OCI-LY7 (cell line): Measurements from ENCODE around the gene MSRB3. TPM values are rescaled to one million over a fixed set of nuclear protein-coding genes. Genes with fewer than 3 reads are reported as not detected.

Experiments used
- BruUV-seq: library from RNA; stranded (reverse); fragments of 400-500 nt; replicated peaks from 2 replicates; lab custom pipeline; 2021; lab: Mats Ljungman, UMichigan
- CTCF ChIA-PET: fragments of 300-600 bp; sonication (Branson Sonifier 250); formaldehyde crosslinking; loops from one replicate; lab custom pipeline; 2022; ENCODE audit warnings: antibody characterized with exemption; ENCODE audit not compliant: unreplicated experiment; lab: Charles Lee
- POLR2A ChIA-PET: fragments of 300-600 bp; sonication (Branson Sonifier 250); formaldehyde crosslinking; loops from one replicate; lab custom pipeline; 2022; ENCODE audit warnings: antibody characterized with exemption; lab: Charles Lee
- DNase-seq: peaks from one replicate; pipeline ENCODE4 v3.0.0-alpha.2; 2015; ENCODE audit warnings: low spot score
- H2AFZ ChIP-seq: fragments of 200-600 bp; sonication (generic), shearing (Covaris generic); 2 replicates; pipeline ENCODE4 v1.6.1; 2014; ENCODE audit warnings: mild to moderate bottlenecking, antibody characterized with exemption, low read length, moderate library complexity
- H3K27ac ChIP-seq: fragments of 200-600 bp; sonication (generic); 2 replicates; pipeline ENCODE4 v1.5.1; 2014; ENCODE audit warnings: mixed run types, low read depth, mild to moderate bottlenecking, moderate library complexity, low read length, inconsistent platforms; ENCODE audit not compliant: poor library complexity, severe bottlenecking
- H3K36me3 ChIP-seq: fragments of 200-600 bp; sonication (generic); 2 replicates; pipeline ENCODE4 v1.6.1; 2014; ENCODE audit warnings: mild to moderate bottlenecking, antibody characterized with exemption, low read length, moderate library complexity, mixed read lengths; ENCODE audit not compliant: insufficient read depth
- H3K4me1 ChIP-seq: fragments of 200-600 bp; sonication (generic); 2 replicates; pipeline ENCODE4 v1.5.1; 2014; ENCODE audit warnings: mild to moderate bottlenecking, low read length; ENCODE audit not compliant: insufficient read depth, poor library complexity, severe bottlenecking
- H3K4me2 ChIP-seq: fragments of 200-600 bp; sonication (generic); 2 replicates; pipeline ENCODE4 v1.6.1; 2014; ENCODE audit warnings: mild to moderate bottlenecking, low read length
- H3K4me3 ChIP-seq: fragments of 200-600 bp; sonication (generic); 2 replicates; pipeline ENCODE4 v1.5.1; 2014; ENCODE audit warnings: mild to moderate bottlenecking, low read depth, low read length; ENCODE audit not compliant: poor library complexity, severe bottlenecking
- H3K79me2 ChIP-seq: fragments of 200-600 bp; sonication (generic); 2 replicates; pipeline ENCODE4 v1.6.1; 2016; ENCODE audit warnings: low read depth, mild to moderate bottlenecking, low read length, moderate library complexity, mixed read lengths; ENCODE audit not compliant: insufficient read depth
- H3K9me2 ChIP-seq: fragments of 200-600 bp; sonication (generic); 2 replicates; pipeline ENCODE4 v1.6.1; 2016; ENCODE audit warnings: mild to moderate bottlenecking, low read length, mixed read lengths; ENCODE audit not compliant: insufficient read depth
- H3K9me3 ChIP-seq: fragments of 200-600 bp; sonication (generic); 2 replicates; pipeline ENCODE4 v1.6.1; 2014; ENCODE audit warnings: mild to moderate bottlenecking, mixed run types, low read length, mixed read lengths
- H4K20me1 ChIP-seq: fragments of 200-600 bp; sonication (generic); 2 replicates; pipeline ENCODE4 v1.6.1; 2014; ENCODE audit warnings: mild to moderate bottlenecking, antibody characterized with exemption, low read length, moderate library complexity, mixed read lengths; ENCODE audit not compliant: insufficient read depth
- CTCF ChIP-seq: fragments of 200-600 bp; sonication (generic); conservative IDR thresholded peaks from 2 replicates; pipeline ENCODE4 v1.5.1; 2014; ENCODE audit warnings: mild to moderate bottlenecking, antibody characterized with exemption, low read length, moderate library complexity, mixed read lengths
- EZH2phosphoT487 ChIP-seq: fragments of 200-600 bp; sonication (generic); IDR thresholded peaks from 2 replicates; pipeline ENCODE4 v1.6.1; 2018; ENCODE audit warnings: low read depth, borderline replicate concordance, mild to moderate bottlenecking, mixed run types, antibody characterized with exemption, low read length, moderate library complexity, mixed read lengths
- intact Hi-C: fragments of 100-400 bp; cut with micrococcal nuclease; formaldehyde crosslinking; loops from one replicate; pipeline ENCODE4 v1.10.0; 2022; ENCODE audit not compliant: unreplicated experiment
- total RNA-seq, 2 experiments: library from RNA; depleted of rRNA in 1 of 2; stranded (reverse); fragments of >200 nt in 1 of 2; shearing (Covaris generic) in 1 of 2; gene quantifications; 2 replicates each; pipeline ENCODE4 v1.2.3, GENCODE V29; 2014 to 2022

MSRB3 gene
- total RNA-seq, 2 experiments from 2014 or later: not detected

- CTCF ChIA-PET: no interaction called here
- no peak overlapping the region for H3K4me3 ChIP-seq
- H2AFZ ChIP-seq: no peak overlapping the region
- intact Hi-C loops: no loop called here
- H3K9me2 ChIP-seq: no peaks in the 10 kb centered on the region
- peaks cover 20% of the 10 kb centered on the region for H3K36me3 ChIP-seq
- H4K20me1 ChIP-seq: no peaks in the 10 kb centered on the region
- BruUV-seq: no TSS peak
- no peak overlapping the region for H3K27ac ChIP-seq
- TF ChIP-seq CTCF: no peak
- TF ChIP-seq EZH2phosphoT487: no peak
- H3K4me1 ChIP-seq: no peaks in the 10 kb centered on the region
- POLR2A ChIA-PET: no interaction called here
- H3K9me3 ChIP-seq: no peaks in the 10 kb centered on the region
- DNase-seq: no peak
- no peak overlapping the region for H3K4me2 ChIP-seq
- H3K79me2 ChIP-seq: no peaks in the 10 kb centered on the region
These were observed 29.5 kb upstream of the MSRB3 start for GRCh38 chr12:65248656-65249633.

GRCh38 chr12:65252515-65252914 lies 26.0 kb upstream of the MSRB3 start:
- H3K27ac ChIP-seq: no peak overlapping the region
- H3K4me1 ChIP-seq: no peaks in the 10 kb centered on the region
- CTCF ChIA-PET: no interaction called here
- no peak overlapping the region for H3K4me3 ChIP-seq
- H3K9me2 ChIP-seq: no peaks in the 10 kb centered on the region
- no peaks in the 10 kb centered on the region for H4K20me1 ChIP-seq
- DNase-seq: no peak
- intact Hi-C loops: no loop called here
- TF ChIP-seq EZH2phosphoT487: no peak
- no peak for TF ChIP-seq CTCF
- no peak overlapping the region for H2AFZ ChIP-seq
- no TSS peak for BruUV-seq
- H3K4me2 ChIP-seq: no peak overlapping the region
- H3K79me2 ChIP-seq: no peaks in the 10 kb centered on the region
- POLR2A ChIA-PET: no interaction called here
- H3K9me3 ChIP-seq: no peaks in the 10 kb centered on the region
- H3K36me3 ChIP-seq: no peaks in the 10 kb centered on the region

- no peaks in the 10 kb centered on the region for H3K79me2 ChIP-seq
- H3K27ac ChIP-seq: no peak overlapping the region
- H3K36me3 ChIP-seq: no peaks in the 10 kb centered on the region
- no TSS peak for BruUV-seq
- no peaks in the 10 kb centered on the region for H3K4me1 ChIP-seq
- H3K4me2 ChIP-seq: no peak overlapping the region
- TF ChIP-seq CTCF (no peak), EZH2phosphoT487 (no peak)
- H3K9me2 ChIP-seq: no peaks in the 10 kb centered on the region
- H3K4me3 ChIP-seq: no peak overlapping the region
- no peak overlapping the region for H2AFZ ChIP-seq
- intact Hi-C loops: no loop called here
- no peaks in the 10 kb centered on the region for H3K9me3 ChIP-seq
- POLR2A ChIA-PET: no interaction called here
- DNase-seq: no peak
- H4K20me1 ChIP-seq: no peaks in the 10 kb centered on the region
- CTCF ChIA-PET: no interaction called here
These were observed 20.5 kb upstream of the MSRB3 start for GRCh38 chr12:65257986-65258385.
